HG03196 (cell line): ENCODE data around the gene EML4.
"Not testable (repeated sequence)": the region's sequence is repeated elsewhere in the genome, so short reads cannot be mapped to it uniquely, and the experiment has no call there.

ENCODE experiments used
- ATAC-seq: cut with Tn5 transposase; IDR thresholded peaks from one replicate; pipeline ENCODE4 v1.9.1; 2021; ENCODE audit not compliant: unreplicated experiment

The EML4 gene

DNA sequence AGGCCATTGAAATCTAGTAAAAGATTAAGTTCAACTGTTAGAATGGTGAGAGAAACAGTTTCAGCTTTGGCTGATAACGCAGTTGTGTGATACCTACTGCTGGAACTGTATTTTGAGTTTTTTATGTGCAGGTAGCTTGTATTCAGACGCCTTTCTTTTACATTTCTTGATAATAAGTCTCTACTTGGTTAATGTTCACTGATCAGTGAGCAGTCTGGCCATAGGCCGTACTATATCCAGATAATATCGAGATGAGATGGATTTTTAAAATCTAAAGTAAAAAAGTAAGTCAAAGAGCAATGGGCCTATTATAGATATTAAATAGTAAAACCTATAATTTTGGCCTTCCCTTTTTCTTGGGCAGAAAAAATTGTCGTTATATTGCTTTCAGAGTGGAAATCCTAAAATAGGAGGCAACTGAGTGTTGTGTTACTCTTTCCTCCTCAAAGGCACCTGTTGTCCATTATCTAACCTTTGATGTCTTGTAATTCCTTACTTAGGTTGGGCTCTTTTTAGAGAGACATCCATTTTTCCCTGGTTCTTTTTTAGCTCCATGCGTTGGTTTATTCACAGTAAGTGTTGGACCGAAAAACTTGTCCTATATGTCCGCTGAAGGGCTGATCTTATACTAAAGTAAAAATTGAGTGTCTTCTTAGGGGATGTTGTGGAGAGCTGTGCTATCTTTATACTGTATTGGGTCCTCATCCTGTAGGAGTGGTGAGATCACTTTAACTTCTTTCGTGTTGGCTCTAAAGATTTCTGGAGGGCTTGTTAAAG, 1.7 kb downstream of the EML4 start:
- ATAC-seq = no peak

DNA sequence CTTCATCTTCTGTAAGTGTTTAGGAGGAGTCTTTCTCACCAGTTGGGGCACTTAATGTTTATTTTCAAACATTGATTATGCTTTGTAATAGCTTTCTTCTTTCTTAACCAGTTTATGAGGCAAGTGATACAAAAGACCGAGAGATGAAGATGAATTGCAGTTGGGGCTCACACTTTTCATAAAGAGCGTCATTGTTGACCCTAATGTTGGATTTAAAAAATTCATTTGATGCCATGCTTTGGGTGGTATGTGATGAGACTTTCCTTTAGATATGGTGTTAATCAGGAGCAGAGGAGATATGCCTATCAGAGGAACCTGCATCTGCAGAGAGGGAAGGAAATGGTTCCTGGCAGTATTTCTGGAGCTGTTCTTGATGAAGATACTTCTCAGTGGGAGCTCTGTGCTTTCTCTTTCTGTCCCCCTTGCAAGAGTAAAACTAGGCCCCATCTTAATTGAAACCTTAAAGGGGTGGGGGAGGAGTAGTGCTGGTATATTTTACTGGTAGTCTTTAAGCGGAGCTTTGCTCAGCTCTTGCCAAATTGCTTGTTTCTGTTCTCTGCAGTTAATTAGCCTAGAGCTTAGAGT, 2.3 kb downstream of the EML4 start:
- ATAC-seq = peak; percentile 21

DNA sequence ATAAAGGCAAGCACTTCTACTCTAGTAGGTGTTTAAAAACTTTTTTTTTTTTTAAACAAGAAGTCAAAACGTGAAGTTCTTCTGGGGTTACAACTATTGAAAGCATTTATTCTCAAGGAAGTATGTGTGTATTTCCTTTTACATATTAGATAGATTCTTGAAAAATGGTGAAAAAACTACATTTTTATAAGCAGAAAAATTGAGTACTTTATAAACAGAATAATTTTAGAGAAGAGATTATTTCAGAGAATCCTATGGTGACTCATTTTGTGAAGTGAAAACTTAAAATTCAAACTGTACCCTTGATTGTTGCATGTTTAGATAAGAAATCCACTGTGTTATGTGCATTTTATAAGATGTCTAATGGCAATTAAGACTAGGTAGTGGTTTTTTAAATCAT, 2.9 kb downstream of the EML4 start:
- no peak for ATAC-seq

DNA sequence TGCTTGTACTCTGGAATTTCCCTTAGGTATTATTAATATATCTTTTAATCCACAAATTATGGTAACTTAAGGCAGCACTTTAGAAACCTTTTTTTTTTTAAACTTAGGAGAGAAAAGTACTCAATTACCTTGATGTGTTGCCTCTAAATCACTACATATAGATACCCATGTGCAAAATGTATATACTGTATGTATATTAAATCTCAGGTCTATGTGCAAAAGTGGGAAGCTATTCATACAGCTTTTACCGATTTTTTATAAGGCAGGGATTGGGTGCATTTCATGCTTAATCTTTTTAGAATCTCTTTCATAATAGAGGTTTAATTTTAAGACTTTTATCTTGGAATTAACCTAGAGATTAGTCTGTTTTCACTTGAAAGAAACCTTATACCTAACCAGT, 3.4 kb downstream of the EML4 start:
- no peak for ATAC-seq

DNA sequence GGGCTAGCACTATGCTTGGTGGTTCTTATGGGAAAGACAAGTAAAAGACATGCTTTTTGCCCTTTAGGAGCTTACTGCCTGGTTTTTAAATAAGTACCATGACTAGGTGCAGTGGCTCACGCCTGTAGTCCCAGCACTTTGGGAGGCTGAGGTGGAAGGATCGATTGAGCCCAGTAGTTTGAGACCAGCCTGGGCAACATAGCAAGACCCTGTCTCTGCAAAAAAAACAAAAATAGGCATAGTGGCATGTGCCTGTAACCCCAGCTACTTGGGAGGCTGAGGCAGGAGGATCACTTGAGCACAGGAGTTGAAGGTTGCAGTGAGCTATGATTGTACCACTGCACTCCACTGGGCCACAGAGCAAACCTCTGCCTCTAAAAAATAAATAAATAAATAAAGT, 4.3 kb downstream of the EML4 start:
- not testable (repeated sequence) for ATAC-seq

DNA sequence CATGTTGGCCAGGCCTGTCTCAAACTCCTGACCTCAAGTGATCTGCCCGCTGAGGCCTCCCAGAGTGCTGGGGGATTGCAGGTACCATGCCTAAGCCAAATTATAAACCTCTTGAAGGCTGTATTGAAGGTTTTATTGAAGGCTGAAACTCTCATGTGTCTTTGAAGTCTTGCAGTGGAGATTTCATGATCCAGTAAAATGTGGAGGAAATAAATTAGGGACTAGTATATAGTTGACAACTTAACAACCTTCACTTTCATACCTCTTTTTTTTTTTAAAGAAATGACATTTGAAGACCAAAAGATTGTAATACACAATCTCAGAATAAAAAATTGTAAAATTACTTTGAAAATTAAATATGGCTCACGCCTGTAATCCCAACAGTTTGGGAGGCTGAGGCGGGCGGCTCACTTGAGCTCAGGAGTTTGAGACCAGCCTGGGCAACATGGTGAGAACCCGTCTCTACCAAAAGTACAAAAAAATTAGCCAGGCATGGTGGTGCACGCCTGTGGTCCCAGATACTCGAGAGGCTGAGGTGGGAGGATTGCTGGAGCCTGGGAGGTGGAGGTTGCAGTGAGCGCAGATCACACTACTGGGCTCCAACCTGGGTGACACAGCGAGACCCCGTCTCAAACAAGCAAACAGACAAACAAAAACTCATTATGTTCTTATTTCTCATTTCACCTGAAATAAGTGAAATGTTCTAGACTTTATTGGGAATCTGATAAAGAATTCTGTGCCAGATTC, 8.0 kb downstream of the EML4 start:
- no peak for ATAC-seq

DNA sequence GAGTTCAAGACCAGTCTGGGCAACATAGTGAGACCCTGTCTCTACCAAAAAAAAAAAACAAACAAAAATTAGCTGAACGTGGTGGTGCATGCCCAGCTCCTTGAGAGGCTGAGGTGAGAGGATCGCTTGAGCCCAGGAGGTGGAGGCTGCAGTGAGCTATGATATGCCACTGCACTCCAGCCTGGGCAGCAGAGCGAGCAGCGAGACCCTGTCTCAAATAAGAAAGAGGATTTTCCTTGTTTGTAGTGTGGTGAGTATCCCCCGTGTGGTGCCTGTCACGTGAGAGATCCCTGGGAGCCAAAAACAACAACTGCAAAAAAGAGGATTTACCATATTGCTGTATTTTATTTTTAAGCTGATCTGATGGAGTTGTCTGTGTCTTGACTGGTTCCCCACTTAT, 9.2 kb downstream of the EML4 start:
- ATAC-seq = no peak

DNA sequence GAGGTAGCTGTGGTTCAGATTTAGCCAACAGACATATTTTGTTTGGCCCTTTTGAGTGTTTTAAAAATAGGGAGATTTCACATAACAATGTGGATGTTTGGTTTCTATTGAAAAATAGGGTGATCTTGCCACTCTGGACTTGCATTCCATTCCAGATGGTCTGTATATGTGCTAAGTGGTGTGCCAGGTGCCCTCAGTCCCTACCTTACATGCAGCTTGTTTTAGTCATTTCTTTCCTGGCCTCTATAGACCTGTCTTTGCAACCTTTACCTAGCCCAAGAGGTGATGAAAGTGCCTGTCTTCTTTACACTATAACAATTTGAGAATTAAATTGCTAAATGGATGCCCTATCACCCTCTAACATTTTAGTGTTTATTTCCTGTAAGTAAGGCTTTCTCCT, 11.1 kb downstream of the EML4 start:
- no peak for ATAC-seq

DNA sequence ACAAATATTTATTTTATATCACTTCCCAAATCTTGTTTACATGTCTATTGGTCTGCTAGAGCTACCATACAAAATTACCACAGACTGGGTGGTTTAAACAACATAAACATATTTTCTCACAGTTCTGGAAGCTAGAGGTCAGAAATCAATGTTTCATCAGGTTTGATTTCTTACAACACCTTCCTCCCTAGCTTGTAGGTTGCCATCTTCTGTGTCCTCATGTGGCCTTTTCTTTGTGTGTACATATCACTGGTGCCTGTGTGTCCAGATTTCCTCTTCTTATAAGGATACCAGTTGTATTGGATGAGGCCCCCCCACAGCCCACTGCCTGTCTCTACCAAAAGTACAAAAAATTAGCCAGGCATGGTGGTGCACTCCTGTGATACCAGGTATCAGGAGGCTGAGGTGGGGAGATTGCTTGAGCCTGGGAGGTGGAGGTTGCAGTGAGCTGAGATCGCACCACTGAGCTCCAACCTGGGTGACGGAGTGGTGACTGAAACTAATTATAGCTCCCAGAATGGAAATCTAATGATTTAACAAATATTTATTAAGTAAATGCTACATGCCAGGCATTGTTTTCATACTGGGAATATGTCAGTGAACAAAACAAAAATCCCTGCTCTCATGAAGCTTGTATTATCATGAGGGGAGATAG, 13.6 kb downstream of the EML4 start:
- ATAC-seq = no peak

DNA sequence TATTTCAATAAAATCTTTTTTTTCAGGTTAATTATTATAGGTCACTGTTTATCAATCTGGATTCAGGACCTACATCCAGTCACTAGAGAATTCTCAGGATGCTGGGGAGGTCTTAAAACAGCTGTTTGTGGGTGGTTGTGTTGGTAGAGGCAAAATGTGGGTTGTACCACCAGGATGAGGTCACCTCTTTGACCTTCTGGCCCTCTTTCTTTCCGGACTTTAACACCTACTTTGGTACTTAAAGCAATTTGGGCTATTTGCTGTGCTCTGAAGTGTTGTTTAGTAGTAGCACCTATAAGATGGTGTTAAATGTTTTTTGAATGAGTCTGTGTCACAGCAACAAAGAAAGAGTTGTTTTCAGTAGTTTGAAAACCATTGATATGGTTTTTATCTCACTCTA, 14.6 kb downstream of the EML4 start:
- ATAC-seq = peak; percentile 53

DNA sequence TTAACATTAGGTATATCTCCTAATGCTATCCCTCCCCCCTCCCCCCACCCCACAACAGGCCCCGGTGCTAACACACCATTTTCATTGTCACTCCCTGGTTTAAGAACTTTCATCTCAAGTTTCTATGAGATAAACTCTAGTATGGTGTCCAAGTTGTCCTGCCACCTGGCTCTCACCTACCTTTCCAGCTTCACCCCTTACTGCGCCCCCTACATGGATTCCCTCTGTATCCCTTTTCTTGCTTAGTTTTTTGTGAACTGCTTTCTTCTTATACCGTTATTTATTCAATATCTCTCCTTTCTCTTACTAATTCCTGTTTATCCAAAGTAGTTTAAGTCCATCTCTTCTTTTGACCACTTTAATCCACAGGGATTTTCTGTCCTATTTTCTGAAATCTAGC, 15.2 kb downstream of the EML4 start:
- ATAC-seq = no peak

DNA sequence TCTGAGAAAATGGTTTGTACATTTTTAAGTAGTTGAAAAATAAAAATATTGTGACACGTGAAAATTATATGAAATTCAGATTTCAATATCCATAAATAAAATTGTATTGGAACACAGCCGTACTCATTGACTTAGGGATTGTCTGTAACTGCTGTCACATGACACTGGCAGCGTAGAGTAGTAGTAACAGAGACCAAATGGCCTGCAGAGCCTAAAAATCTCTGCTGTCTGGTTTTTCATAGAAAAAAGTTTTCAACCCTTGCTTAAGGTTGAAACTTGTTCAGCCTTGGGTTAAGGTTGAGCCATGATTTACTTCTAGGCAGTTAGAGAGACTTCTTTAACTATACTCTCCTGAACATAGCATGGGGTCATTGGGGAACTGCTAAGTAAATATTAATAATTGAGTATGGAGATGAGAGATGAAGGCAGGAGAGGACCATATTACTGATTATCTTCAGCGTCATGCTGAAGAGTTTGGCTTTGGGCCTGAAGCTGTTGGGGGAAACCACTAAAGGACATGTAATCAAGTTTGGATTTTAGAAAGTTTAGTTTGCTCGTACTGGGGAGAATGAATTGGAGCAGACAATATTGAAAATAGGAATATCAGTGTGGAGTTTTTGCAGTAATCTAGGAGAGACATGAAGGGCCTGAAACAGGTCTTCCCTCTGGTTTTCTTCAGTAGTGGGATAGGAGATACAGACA, 16.2 kb downstream of the EML4 start:
- ATAC-seq = no peak

DNA sequence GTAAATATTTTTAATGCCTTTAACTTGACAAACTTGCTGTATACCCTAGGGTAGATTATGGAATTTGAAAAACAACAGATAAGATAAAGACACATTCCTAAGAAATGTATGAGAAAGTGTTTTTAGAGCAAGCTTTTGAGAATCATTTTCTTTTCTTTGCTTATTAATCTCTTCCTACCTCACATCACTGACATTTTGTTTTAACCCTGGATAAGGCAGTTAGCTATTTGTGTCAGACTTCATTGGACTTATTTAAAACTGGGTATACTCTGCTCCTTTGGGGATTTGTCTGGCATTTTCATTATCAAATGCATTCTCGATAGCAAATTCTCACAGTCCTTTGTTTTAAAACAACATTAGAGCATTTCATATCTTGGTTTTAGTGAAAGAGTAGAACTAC, 17.2 kb downstream of the EML4 start:
- no peak for ATAC-seq

DNA sequence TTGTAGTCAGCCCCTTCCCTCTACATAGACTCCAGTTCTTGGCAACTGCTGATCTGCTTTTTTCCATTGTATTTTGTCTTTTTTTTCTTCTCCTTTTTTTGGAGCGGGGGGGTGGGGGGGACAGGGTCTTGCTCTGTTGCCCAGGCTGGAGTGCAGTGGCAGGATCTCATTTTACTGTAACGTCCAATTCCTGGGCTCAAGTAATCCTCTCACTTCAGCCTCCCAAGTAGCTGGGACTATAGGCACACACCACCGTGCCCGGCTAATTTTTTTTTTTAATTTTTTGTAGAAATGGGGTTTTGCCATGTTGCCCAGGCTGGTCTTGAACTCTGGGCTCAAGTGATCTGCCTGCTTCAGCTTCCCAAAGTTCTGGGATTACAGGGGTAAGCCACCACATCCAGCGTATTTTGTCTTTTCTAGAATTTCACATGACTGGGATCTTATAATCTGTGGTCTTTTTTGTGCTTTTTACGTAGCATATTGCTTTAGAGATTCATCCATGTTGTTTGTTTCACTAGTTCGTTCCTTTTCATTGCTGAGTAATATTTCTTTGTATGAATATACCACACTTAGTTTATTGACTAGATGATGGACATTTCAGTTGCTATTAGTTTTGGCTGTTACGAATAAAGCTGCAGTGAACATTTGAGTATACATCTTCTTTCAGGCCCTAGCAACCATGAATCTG, 17.9 kb downstream of the EML4 start:
- ATAC-seq = no peak

DNA sequence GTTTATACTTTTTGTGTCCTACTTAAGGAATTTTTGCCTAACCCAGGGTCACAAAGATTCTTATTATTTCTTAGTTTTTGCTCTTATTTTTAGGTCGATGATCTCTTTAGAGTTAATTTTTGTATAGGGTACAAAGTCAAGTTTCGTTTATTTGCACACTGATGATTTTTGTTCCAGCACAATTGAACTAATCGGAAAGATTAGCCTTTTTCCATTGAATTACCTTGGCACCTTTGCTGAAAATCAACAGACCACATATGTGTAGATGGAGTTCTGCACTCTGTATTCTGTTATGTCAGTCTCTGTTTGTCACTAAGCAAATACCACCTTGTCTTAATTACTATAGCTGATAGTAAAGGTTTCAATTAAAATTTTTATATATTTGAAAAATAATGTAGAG, 18.7 kb downstream of the EML4 start:
- ATAC-seq = no peak

DNA sequence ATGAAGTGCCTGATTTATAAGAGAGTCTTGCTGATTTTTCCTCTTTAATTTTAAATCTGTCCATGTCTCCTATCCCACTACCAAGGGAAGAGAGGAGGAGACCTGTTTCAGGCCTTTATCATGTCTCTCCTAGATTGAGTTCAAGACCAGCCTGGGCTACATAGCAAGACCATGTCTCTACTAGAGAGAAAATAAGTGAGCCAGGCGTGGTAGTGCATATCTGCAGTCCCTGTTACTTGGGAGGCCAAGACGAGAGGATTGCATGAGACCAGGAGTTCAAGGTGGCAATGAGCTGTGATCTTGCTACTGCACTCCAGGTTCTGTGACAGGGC, 20.0 kb downstream of the EML4 start:
- no peak for ATAC-seq

DNA sequence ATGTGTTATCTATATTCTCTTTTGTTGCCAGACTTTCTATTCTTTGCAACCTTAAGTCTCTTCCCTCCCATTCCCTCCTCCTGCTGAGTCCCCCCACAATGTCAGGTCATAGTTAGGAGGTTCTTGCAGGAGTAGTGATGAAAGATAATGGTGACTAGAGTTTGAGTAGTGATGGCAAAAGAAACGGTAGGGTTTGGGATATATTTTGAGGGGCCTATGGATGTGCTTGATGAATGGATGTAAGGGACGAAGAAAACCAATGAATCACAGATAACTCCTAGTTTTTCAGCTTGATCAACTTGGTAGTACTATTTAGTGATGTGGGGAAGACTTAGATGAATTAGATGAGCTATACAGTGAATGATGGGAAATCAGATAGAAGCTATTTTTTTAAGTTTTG, 21.0 kb downstream of the EML4 start:
- ATAC-seq = no peak

DNA sequence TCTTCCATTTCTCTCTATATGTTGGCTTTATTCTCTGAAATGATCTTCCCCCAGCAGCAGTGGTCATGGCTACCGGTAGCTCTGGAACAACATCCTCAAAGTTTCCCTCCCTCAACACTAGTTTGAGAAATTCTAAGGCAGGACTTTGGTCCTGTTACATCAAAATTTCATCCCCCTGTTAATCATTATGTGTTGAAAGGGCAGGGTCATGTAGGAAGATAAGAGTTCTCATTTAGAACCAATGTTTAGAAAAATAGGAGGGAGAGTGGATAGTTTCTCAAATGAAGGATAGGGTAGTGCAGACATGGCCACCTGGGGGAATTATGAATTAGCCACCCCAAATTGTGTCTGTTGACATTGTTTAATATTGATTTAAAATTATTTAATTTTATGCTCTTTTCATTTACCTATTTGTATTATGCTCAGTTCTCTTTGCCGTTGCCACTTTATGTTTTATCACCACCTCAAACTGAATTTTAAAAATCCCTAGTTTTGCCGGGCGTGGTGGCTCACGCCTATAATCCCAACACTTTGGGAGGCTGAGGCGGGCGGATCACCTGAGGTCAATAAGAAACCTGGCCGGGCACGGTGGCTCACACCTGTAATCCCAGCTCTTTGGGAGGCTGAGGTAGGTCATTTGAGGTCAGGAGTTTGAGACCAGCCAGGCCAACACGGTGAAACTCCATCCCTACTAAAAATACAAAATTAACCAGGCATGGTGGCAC, 22.3 kb downstream of the EML4 start:
- ATAC-seq = no peak

DNA sequence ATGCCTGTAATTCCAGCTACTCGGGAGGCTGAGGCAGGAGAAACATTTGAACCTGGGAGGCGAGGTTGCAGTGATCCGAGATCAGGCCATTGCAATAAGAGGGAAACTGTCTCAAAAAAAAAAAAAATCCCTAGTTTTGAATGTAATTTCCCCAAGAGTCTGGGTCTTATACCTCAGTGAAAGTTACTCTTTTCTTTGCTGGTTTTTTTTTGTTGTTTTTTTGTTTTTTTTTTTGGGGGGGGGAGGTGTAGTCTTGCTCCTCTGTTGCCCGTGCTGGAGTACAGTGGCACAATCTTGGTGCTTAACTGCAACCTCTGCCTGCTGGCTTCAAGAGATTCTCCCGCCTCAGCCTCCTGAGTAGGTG, 22.8 kb downstream of the EML4 start:
- no peak for ATAC-seq
